Gastroesophageal sphincter (tissue), 4 donors: ENCODE results near the gene ATP11A. TPM values are rescaled to one million over a fixed set of nuclear protein-coding genes. Genes with fewer than 3 reads are reported as not detected.

Experiments
- ATAC-seq: fragments of 150-250 bp; one replicate; pipeline ENCODE4 v1.9.1; 2016; ENCODE audit warnings: mild to moderate bottlenecking, moderate library complexity
- H3K27ac ChIP-seq, 4 donors: fragments of 200-600 bp; sonication (generic) in 3 of 4; 1 replicate in 3 of 4; 2 replicates in 1 of 4; pipeline ENCODE4 v1.5.1; 2016 to 2019
- H3K27me3 ChIP-seq: fragments of 200-600 bp; sonication (generic); one replicate; pipeline ENCODE4 v1.5.1; 2019
- H3K36me3 ChIP-seq, 2 donors: fragments of 200-600 bp; sonication (generic); one replicate each; pipeline ENCODE4 v1.5.1; 2019; ENCODE audit warnings: control low read depth in 1 of 2
- H3K4me1 ChIP-seq, 3 donors: fragments of 200-600 bp; sonication (generic); 1 replicate in 2 of 3; 2 replicates in 1 of 3; pipeline ENCODE4 v1.5.1; 2016 to 2019; ENCODE audit warnings: control low read depth in 2 of 3
- H3K4me3 ChIP-seq, 2 donors: fragments of 200-600 bp; sonication (generic); one replicate each; pipeline ENCODE4 v1.5.1; 2019; ENCODE audit warnings: mild to moderate bottlenecking in 1 of 2, moderate library complexity in 1 of 2
- H3K9me3 ChIP-seq, 3 donors: fragments of 200-600 bp; sonication (generic); one replicate each; pipeline ENCODE4 v1.5.1; 2017 to 2019; ENCODE audit warnings: control low read depth in 2 of 3
- EP300 ChIP-seq: sonication (generic); formaldehyde crosslinking; IDR thresholded peaks from one replicate; pipeline ENCODE4 v1.6.1; 2017; ENCODE audit warnings: antibody characterized with exemption, mild to moderate bottlenecking
- POLR2A ChIP-seq, 2 donors: fragments of 450-650 bp; IDR thresholded peaks; one replicate each; pipeline ENCODE4 v1.6.1; 2017; ENCODE audit warnings: antibody characterized with exemption in 2 of 2, mild to moderate bottlenecking in 2 of 2, moderate library complexity in 1 of 2
- POLR2AphosphoS5 ChIP-seq: sonication (generic); formaldehyde crosslinking; IDR thresholded peaks from one replicate; pipeline ENCODE4 v1.6.1; 2017; ENCODE audit warnings: antibody characterized with exemption
- WGBS, 2 donors: methylation state at CpG; one replicate each; pipeline ENCODE4 v1.1.5; 2018; ENCODE audit warnings: low coverage in 1 of 2; 5-methylcytosine and 5-hydroxymethylcytosine counted together
- total RNA-seq, 4 donors: library from RNA; depleted of rRNA; stranded (reverse); fragments of >200 nt; gene quantifications; one replicate each; pipeline ENCODE4 v1.1.0, GENCODE V29; 2016
- TF ChIP-seq, protein P1 (sequence below), 4 experiments: fragments of 200-600 bp in 2 of 4; fragments of 450-650 bp in 2 of 4; sonication (generic) in 1 of 4; IDR thresholded peaks; one replicate each; pipeline ENCODE4 v1.5.1; 2017 to 2019; ENCODE audit warnings: antibody characterized with exemption in 4 of 4, mild to moderate bottlenecking in 2 of 4, moderate library complexity in 2 of 4

ATP11A gene
- total RNA-seq, result 10 to 100 TPM; 12.9 to 21.7 (median 17.1) TPM

- no CpG with 5 or more reads among the region's 95 CpGs for WGBS, 2 donors
- peak within 1 kb of the TSS; percentile 47 to 95 for H3K4me3 ChIP-seq
- TF ChIP-seq EP300 (no peak), POLR2AphosphoS5 (peak; percentile 89), POLR2A (IDR thresholded peaks at IDR 0.05) (peak; percentile 76 to 90)
- TF ChIP-seq, protein P1, sequence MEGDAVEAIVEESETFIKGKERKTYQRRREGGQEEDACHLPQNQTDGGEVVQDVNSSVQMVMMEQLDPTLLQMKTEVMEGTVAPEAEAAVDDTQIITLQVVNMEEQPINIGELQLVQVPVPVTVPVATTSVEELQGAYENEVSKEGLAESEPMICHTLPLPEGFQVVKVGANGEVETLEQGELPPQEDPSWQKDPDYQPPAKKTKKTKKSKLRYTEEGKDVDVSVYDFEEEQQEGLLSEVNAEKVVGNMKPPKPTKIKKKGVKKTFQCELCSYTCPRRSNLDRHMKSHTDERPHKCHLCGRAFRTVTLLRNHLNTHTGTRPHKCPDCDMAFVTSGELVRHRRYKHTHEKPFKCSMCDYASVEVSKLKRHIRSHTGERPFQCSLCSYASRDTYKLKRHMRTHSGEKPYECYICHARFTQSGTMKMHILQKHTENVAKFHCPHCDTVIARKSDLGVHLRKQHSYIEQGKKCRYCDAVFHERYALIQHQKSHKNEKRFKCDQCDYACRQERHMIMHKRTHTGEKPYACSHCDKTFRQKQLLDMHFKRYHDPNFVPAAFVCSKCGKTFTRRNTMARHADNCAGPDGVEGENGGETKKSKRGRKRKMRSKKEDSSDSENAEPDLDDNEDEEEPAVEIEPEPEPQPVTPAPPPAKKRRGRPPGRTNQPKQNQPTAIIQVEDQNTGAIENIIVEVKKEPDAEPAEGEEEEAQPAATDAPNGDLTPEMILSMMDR (IDR thresholded peaks at IDR 0.05), result peak in 1 of 4 experiments; percentile 42
- H3K4me1 ChIP-seq, result peaks cover 0 to 46% (median 19%) of the 10 kb centered on the region in 3 donors
- no peaks in the 10 kb centered on the region for H3K36me3 ChIP-seq
- H3K27ac ChIP-seq, result peak within 1 kb of the TSS; percentile 71 to 97 (median 93)
- H3K9me3 ChIP-seq, result no peaks in the 10 kb centered on the region
- peak; percentile 97 for ATAC-seq
- H3K27me3 ChIP-seq, result no peaks in the 10 kb centered on the region
Measured at GRCh38 chr13:112689303-112690245, at the start of gene ATP11A. Gene ATP11A (plus strand): TSS chr13:112690038. CDS start chr13:112690417, 379 bp downstream.

DNA sequence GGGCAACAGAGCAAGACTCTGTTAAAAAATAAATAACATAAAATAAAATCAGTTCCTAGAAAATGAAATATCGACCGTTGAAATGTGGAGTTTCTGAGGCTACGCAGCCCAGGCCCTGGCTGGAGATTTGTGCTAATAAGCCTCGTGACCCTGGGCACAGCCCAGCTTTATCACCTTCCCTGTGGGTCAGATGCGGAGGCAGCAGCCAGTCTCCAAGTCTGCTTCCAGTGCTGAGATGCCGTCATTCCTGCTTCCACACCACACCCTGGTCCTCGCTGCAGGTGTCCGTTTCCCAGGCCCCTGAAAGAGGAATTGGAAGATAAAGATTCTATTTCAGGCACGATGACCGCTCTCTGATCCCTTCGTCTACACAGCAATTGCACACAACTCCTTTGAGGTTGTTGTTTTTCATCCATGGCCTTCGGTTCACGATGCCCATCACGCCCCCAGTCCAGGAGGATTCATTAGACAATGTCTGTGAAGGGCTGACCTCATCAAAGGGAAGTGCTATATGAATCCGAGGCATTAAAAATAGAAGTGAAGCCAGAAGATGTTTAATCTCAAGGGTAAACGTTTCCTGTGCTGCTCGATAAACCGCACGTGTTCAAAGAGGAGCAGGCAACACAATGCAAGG is 48.3 kb upstream of the ATP11A start:
- no peaks in the 10 kb centered on the region for H3K36me3 ChIP-seq
- ATAC-seq, result no peak
- peaks cover 0 to 5% (median 0%) of the 10 kb centered on the region in 3 donors for H3K4me1 ChIP-seq
- no peaks in the 10 kb centered on the region for H3K9me3 ChIP-seq
- WGBS, 2 donors, result 68 to 88% methylated on average over 16 to 18 of the region's 19 CpGs
- H3K27ac ChIP-seq, result no peak overlapping the region
- TF ChIP-seq POLR2A (IDR thresholded peaks at IDR 0.05) (no peak), EP300 (no peak), POLR2AphosphoS5 (no peak)
- TF ChIP-seq, protein P1 (IDR thresholded peaks at IDR 0.05), result no peak
- H3K27me3 ChIP-seq, result peaks cover 29% of the 10 kb centered on the region
- H3K4me3 ChIP-seq, result no peak overlapping the region

- TF ChIP-seq POLR2A (IDR thresholded peaks at IDR 0.05), result no peak
- TF ChIP-seq POLR2AphosphoS5, result no peak
- no peak for TF ChIP-seq EP300
- TF ChIP-seq, protein P1 (IDR thresholded peaks at IDR 0.05), result no peak
- 60 to 81% methylated on average over 2 to 4 of the region's 13 CpGs for WGBS, 2 donors
- peaks cover 25% of the 10 kb centered on the region for H3K27me3 ChIP-seq
- no peak for ATAC-seq
- no peaks in the 10 kb centered on the region for H3K9me3 ChIP-seq
- no peak overlapping the region for H3K27ac ChIP-seq
- H3K4me1 ChIP-seq, result peaks cover 0 to 5% (median 0%) of the 10 kb centered on the region in 3 donors
- no peaks in the 10 kb centered on the region for H3K36me3 ChIP-seq
- H3K4me3 ChIP-seq, result no peak overlapping the region
Measured at GRCh38 chr13:112642090-112642460, 47.8 kb upstream of the ATP11A start.

- no peak for ATAC-seq
- no peak overlapping the region for H3K27ac ChIP-seq
- no peaks in the 10 kb centered on the region for H3K9me3 ChIP-seq
- peaks cover 13% of the 10 kb centered on the region for H3K27me3 ChIP-seq
- H3K36me3 ChIP-seq, result no peaks in the 10 kb centered on the region
- no peak overlapping the region for H3K4me3 ChIP-seq
- peaks cover 0 to 5% (median 0%) of the 10 kb centered on the region in 3 donors for H3K4me1 ChIP-seq
- TF ChIP-seq POLR2AphosphoS5 (no peak), EP300 (no peak), POLR2A (IDR thresholded peaks at IDR 0.05) (no peak)
- TF ChIP-seq, protein P1 (IDR thresholded peaks at IDR 0.05), result no peak
- 93 to 100% methylated on average over 2 to 7 of the region's 9 CpGs for WGBS, 2 donors
Measured at GRCh38 chr13:112643759-112644459, 45.9 kb upstream of the ATP11A start.
